Activated CD4-positive, alpha-beta memory T cell treated with anti-CD3 and anti-CD28 coated beads, Interleukin-2, amount 10 ng/mL, durations not matched to agents 7 days and 5 days (primary cell): ENCODE results near the gene NENF. TPM values are rescaled to one million over a fixed set of nuclear protein-coding genes. Genes with fewer than 3 reads are reported as not detected.

Source experiments
- CTCF ChIA-PET: fragments of 350-600 bp; sonication (Branson Sonifier 250); formaldehyde crosslinking; loops from one replicate; lab custom pipeline; 2021; ENCODE audit warnings: antibody characterized with exemption, inconsistent platforms; lab: Charles Lee
- POLR2A ChIA-PET: fragments of 350-600 bp; sonication (Branson Sonifier 250); formaldehyde crosslinking; loops from one replicate; lab custom pipeline; 2021; ENCODE audit warnings: antibody characterized with exemption; lab: Charles Lee
- DNase-seq: peaks from one replicate; pipeline ENCODE4 v3.0.0-alpha.2; 2020
- H3K27ac Mint-ChIP-seq: one replicate; pipeline ENCODE4 v1.8.0; 2021; ENCODE audit warnings: mild to moderate bottlenecking, mixed read lengths
- H3K27me3 Mint-ChIP-seq: one replicate; pipeline ENCODE4 v1.8.0; 2021; ENCODE audit warnings: mixed read lengths
- H3K36me3 Mint-ChIP-seq: one replicate; pipeline ENCODE4 v1.8.0; 2021; ENCODE audit warnings: low read depth, mixed read lengths
- H3K4me1 Mint-ChIP-seq: one replicate; pipeline ENCODE4 v1.8.0; 2021; ENCODE audit warnings: mixed read lengths
- H3K4me3 Mint-ChIP-seq: one replicate; pipeline ENCODE4 v1.8.0; 2021; ENCODE audit warnings: mild to moderate bottlenecking, mixed read lengths
- H3K9me3 Mint-ChIP-seq: one replicate; pipeline ENCODE4 v1.8.0; 2021; ENCODE audit warnings: mixed read lengths
- total RNA-seq, 2 experiments: library from RNA; stranded (reverse); gene quantifications; one replicate each; pipeline ENCODE4 v1.2.3, GENCODE V29; 2021

NENF gene
- total RNA-seq, 2 experiments from 2014 or later, result 25.6 to 28.5 TPM

DNA sequence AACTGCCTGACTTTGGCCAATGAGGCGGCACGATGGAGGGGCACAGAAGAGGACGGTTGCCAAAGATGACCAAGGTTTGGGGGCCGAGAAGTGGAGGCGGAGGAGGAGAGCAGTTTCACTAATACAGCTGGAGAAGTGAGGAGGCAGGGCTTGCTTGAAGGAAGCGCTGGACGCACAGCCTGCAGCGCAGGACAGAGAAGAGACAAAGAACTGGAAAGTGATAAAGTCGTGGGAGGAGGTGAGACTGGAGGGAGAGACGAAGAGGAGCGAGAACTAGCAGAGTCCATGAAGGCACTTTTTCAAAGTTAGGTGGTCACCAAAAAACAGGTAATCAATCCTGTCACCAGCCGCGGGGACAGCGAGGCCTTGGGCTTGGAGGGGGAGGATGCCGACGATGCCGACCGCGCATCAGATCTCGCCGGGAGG lies 18.8 kb upstream of the NENF start:
- peaks cover 26% of the 10 kb centered on the region for H3K4me1 Mint-ChIP-seq
- H3K27me3 Mint-ChIP-seq, result no peaks in the 10 kb centered on the region
- CTCF ChIA-PET, result interaction anchor here (1.1 to 1.9 kb wide), 4 partner anchors 12 to 378 kb away, joined by 3 to 11 read pairs (median 4); partner anchors contain the start of genes DTL and INTS7
- peak overlapping the region; percentile 83 for H3K27ac Mint-ChIP-seq
- no peak for DNase-seq
- peaks cover 33% of the 10 kb centered on the region for H3K36me3 Mint-ChIP-seq
- peak overlapping the region; percentile 98 for H3K4me3 Mint-ChIP-seq
- POLR2A ChIA-PET, result interaction anchor here (1.0 kb wide), 1 partner anchor 17 kb away, joined by 3 read pairs; no protein-coding TSS in a partner anchor
- H3K9me3 Mint-ChIP-seq, result no peaks in the 10 kb centered on the region

DNA sequence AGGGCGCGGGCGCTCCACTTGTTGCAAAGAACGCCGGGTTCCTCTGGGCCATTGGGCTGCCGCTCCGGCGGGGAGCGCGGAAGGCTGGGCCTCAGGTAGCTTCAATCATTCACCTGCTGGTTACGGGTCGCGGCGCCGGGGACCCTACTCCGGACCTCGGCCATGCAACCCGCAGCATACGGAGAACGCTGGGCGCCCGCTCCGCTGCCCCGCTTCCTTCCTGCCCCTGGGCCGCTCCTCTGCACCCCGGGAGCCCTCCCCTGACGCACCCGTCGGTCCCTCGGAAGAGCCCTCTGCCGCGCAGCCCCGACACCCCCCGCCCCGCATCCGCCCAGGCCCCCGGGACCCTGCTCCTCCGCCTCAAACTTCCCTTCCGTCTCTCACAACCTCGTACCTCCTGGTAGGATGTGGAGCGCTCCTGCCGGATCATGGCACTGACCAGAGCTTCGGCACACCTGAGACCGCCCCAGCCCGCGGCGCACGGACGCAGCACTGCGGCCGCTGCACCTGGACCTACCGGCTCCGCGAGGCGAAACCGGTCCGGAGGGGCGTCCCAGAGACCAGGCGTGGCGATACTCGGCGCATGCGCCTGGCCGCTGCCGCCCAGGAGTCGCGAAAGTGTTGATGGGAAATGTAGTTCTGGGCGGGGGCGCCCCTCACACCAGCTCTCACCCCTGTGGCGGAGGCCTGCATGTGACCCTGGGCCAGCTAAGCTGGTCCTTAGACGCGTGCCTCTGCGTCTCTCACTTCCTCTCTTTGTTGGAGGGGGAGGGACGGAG lies 18.2 kb upstream of the NENF start, which contains the start of gene PACC1:
PACC1 (minus strand) TSS at position 559 of the 779 bp plus-strand sequence; CDS start at position 430, 129 bp downstream.
- H3K4me3 Mint-ChIP-seq, result peak within 1 kb of the TSS; percentile 98
- POLR2A ChIA-PET, result interaction anchor here (0.5 to 1.7 kb wide), 5 partner anchors 14 to 379 kb away, joined by 3 to 9 read pairs (median 4); partner anchors contain the start of genes DTL, INTS7 and NENF
- H3K9me3 Mint-ChIP-seq, result no peaks in the 10 kb centered on the region

DNA sequence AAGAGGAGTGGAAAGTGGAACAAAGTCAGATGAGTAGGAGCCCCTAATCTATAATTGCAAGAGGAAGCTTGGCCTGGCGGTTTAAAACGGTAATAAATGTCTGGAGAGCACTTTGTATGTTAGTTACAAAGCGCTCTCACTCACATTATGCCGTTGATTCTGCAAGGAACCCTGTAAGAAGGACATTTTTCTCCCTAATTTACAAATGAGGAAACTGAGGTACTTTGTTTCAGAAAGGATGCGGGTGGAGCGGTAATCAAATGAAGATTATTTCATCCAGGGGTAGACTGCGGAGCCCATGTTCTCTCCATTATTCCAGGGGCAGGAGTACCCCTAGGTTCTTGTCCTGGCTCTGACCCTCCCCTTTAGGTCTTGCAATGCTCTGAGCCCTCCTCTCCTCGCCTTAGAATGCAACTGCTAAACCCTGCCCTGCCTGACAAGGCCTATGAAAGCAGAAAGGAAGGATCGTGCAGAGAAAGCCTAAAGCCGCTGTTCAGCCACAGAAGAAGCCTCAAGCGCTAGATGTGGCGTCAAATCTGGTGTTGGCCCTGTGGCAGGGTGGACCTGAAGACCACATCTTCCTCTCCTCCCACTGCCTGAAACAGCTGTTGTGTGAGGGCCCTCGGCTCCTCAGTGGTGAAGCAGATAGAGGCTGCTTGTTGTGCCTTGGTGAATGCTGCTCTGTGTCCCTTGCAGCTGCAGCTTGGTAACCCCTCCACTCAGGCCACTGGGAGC lies 17.4 kb upstream of the NENF start:
- H3K4me3 Mint-ChIP-seq, result peak overlapping the region; percentile 98
- H3K4me1 Mint-ChIP-seq, result peaks cover 26% of the 10 kb centered on the region
- H3K36me3 Mint-ChIP-seq, result peaks cover 20% of the 10 kb centered on the region
- no peaks in the 10 kb centered on the region for H3K27me3 Mint-ChIP-seq
- peak overlapping the region; percentile 83 for H3K27ac Mint-ChIP-seq
- no peaks in the 10 kb centered on the region for H3K9me3 Mint-ChIP-seq
- POLR2A ChIA-PET, result interaction anchor here (0.5 to 1.7 kb wide), 5 partner anchors 13 to 379 kb away, joined by 3 to 9 read pairs (median 4); partner anchors contain the start of genes DTL, INTS7 and NENF
- DNase-seq, result no peak
- CTCF ChIA-PET, result interaction anchor here (0.9 to 1.9 kb wide), 6 partner anchors 10 to 381 kb away, joined by 3 to 11 read pairs (median 3); no protein-coding TSS in a partner anchor

More for the DNA sequence above, 18.2 kb upstream of the NENF start, which contains the start of gene PACC1:
- CTCF ChIA-PET, result interaction anchor here (0.9 to 1.9 kb wide), 8 partner anchors 10 to 380 kb away, joined by 3 to 11 read pairs (median 3); partner anchors contain the start of genes DTL and INTS7
- peaks cover 26% of the 10 kb centered on the region for H3K4me1 Mint-ChIP-seq
- peak; percentile 91 for DNase-seq
- H3K36me3 Mint-ChIP-seq, result peaks cover 27% of the 10 kb centered on the region
- H3K27me3 Mint-ChIP-seq, result no peaks in the 10 kb centered on the region
- peak within 1 kb of the TSS; percentile 83 for H3K27ac Mint-ChIP-seq

DNA sequence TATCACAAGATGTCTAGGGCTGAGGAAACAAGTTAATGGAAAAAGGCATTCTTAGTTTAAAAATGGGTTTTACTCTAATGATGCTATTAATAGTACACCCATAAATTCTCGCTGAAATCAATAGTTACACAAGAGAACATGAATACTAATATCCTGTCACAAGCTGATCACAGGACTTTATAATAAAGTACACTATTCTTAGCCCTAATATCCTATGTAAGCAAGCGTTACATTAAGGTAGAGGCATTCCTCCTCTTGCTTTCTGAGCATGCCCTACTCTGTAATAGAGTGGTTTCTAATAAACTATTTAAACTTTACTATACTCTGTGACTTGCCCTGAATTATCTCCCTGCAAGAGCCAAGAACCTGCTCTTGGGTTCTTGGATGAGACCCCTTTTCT lies 11.6 kb upstream of the NENF start:
- Mint-ChIP-seq H3K36me3 (no peaks in the 10 kb centered on the region), H3K9me3 (no peaks in the 10 kb centered on the region), H3K27me3 (peaks cover 24% of the 10 kb centered on the region), H3K27ac (no peak overlapping the region), H3K4me1 (no peaks in the 10 kb centered on the region), H3K4me3 (no peak overlapping the region)
- POLR2A ChIA-PET, result no interaction called here
- CTCF ChIA-PET, result no interaction called here
- DNase-seq, result no peak

DNA sequence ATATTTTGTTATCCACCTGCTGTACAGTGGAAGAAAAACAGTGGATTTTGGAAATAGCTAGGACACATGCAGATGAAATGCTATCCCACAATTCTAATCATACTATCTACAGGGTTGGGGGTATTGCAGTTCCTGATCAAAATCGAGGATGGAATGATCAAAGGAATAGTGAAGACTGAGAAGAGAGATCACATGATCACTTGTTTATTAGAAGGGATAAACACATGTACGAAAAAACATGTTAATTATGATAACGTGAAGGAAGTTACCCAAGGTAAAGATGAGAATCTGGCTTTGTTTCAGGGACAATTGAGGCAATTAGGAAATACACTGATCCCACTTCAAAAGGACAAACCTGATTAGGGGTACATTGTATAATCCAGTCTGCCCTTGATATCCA lies 8.8 kb upstream of the NENF start:
- H3K4me1 Mint-ChIP-seq, result no peaks in the 10 kb centered on the region
- no peaks in the 10 kb centered on the region for H3K36me3 Mint-ChIP-seq
- POLR2A ChIA-PET, result no interaction called here
- H3K27ac Mint-ChIP-seq, result no peak overlapping the region
- no peak for DNase-seq
- no peaks in the 10 kb centered on the region for H3K9me3 Mint-ChIP-seq
- no peak overlapping the region for H3K4me3 Mint-ChIP-seq
- peaks cover 28% of the 10 kb centered on the region for H3K27me3 Mint-ChIP-seq
- CTCF ChIA-PET, result no interaction called here

DNA sequence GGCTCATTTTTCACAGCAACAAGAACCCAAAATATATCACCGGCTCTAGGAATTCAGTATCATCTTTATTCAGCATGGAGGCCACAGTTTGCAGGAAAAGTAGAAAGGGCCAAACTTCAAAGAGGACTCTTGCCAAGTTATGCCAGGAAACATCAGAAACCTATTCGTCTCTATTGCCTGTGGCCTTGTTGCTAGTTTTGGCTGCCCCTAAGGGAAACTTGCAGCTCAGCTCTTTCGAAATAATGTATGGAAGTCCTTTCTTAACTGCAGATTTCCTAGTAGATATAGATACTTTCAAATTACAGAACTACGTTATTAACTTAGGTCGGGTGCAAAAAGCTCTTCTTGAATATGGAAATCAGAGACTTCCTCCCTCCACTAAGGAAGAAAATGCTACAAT lies 4.2 kb upstream of the NENF start:
- H3K27me3 Mint-ChIP-seq, result peaks cover 22% of the 10 kb centered on the region
- no peak overlapping the region for H3K27ac Mint-ChIP-seq
- peaks cover 16% of the 10 kb centered on the region for H3K4me1 Mint-ChIP-seq
- H3K9me3 Mint-ChIP-seq, result no peaks in the 10 kb centered on the region
- H3K4me3 Mint-ChIP-seq, result no peak overlapping the region
- no peaks in the 10 kb centered on the region for H3K36me3 Mint-ChIP-seq
- no peak for DNase-seq
- ChIA-PET CTCF (interaction anchor here (0.9 to 3.7 kb wide), 3 partner anchors 8 to 415 kb away, joined by 3 to 26 read pairs (median 4); no protein-coding TSS in a partner anchor), POLR2A (interaction anchor here (1.3 kb wide), 1 partner anchor 14 kb away, joined by 3 read pairs; the partner anchor contains the start of gene PACC1)

DNA sequence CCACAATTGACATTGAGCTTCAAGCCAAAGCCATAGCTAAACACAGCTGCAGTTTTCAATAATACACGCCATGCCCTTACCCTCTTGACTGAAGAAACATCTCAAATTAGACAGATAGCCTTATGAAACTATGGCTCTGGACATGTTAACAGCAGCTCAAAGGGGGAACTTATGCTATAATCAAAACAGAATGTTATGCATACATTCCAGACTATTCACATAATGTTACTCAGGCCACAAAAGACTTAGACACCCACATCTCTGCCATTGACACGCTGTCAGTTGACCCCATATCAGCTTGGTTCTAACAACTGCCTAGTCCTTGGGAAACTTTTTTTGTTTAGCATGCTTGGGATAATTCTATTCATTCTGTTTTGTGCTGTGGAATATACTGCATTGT lies 2.3 kb upstream of the NENF start:
- no peak overlapping the region for H3K4me3 Mint-ChIP-seq
- POLR2A ChIA-PET, result interaction anchor here (0.6 to 1.4 kb wide), 3 partner anchors 16 to 395 kb away, joined by 3 to 4 read pairs (median 3); partner anchors contain the start of genes DTL, INTS7 and PACC1
- H3K36me3 Mint-ChIP-seq, result no peaks in the 10 kb centered on the region
- DNase-seq, result no peak
- no peaks in the 10 kb centered on the region for H3K9me3 Mint-ChIP-seq
- CTCF ChIA-PET, result interaction anchor here (1.4 to 1.7 kb wide), 2 partner anchors 25 to 27 kb away, joined by 4 to 12 read pairs; no protein-coding TSS in a partner anchor
- peaks cover 23% of the 10 kb centered on the region for H3K4me1 Mint-ChIP-seq
- peaks cover 6% of the 10 kb centered on the region for H3K27me3 Mint-ChIP-seq
- H3K27ac Mint-ChIP-seq, result no peak overlapping the region

DNA sequence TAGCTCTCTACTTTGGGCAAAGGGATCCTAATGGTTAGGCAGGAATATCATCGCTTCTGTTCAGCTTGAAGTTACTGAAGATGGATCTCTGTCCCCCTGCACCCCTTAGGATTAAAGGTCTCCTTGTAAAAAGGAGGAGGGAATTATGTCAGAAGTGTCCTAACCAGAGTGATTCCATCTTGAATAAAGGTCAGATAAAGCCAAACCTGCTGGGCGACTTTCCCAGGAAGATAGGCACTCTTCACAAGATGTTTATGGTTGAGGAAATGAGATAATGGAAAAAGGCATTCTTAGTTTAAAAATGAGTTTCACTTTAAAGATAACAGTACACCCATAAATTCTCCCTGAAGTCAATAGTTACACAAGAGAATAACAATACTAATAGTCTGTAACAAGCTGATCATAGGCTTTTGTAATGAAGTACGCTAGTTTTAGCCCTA lies 1.7 kb upstream of the NENF start:
- Mint-ChIP-seq H3K27me3 (peaks cover 6% of the 10 kb centered on the region), H3K27ac (no peak overlapping the region), H3K4me3 (no peak overlapping the region), H3K9me3 (no peaks in the 10 kb centered on the region), H3K36me3 (no peaks in the 10 kb centered on the region), H3K4me1 (peaks cover 23% of the 10 kb centered on the region)
- DNase-seq, result no peak
- ChIA-PET POLR2A (interaction anchor here (0.6 to 1.0 kb wide), 2 partner anchors 16 to 395 kb away, joined by 3 read pairs; partner anchors contain the start of genes DTL, INTS7 and PACC1), CTCF (interaction anchor here (1.4 to 1.7 kb wide), 2 partner anchors 25 to 27 kb away, joined by 4 to 12 read pairs; no protein-coding TSS in a partner anchor)

DNA sequence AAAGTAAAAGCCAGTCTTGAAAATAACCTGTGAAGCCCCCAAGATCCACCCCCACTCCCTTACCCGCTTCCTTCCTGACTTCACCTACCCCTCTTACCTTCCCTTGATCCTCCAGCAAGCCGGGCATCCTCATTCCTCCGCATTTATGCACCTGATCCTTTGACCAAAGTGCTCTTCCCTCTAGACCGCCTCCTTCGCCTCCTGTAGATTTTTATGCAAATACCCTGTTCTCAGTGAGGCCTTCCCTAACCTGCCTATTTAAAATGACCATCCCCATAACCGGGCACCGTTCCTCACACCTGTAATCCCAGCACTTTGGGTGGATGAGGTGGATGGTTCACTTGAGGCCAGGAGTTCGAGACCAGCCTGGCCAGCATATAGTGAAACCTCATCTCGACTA lies 1.1 kb upstream of the NENF start:
- Mint-ChIP-seq H3K4me1 (peaks cover 23% of the 10 kb centered on the region), H3K36me3 (no peaks in the 10 kb centered on the region), H3K4me3 (no peak overlapping the region), H3K9me3 (no peaks in the 10 kb centered on the region), H3K27me3 (peaks cover 6% of the 10 kb centered on the region), H3K27ac (no peak overlapping the region)
- CTCF ChIA-PET, result interaction anchor here (0.9 to 1.4 kb wide), 3 partner anchors 24 to 396 kb away, joined by 3 to 11 read pairs (median 5); partner anchors contain the start of genes DTL and INTS7
- DNase-seq, result no peak
- POLR2A ChIA-PET, result interaction anchor here (1.2 to 2.2 kb wide), 3 partner anchors 17 to 142 kb away, joined by 3 to 13 read pairs (median 9); partner anchors contain the start of gene PACC1

DNA sequence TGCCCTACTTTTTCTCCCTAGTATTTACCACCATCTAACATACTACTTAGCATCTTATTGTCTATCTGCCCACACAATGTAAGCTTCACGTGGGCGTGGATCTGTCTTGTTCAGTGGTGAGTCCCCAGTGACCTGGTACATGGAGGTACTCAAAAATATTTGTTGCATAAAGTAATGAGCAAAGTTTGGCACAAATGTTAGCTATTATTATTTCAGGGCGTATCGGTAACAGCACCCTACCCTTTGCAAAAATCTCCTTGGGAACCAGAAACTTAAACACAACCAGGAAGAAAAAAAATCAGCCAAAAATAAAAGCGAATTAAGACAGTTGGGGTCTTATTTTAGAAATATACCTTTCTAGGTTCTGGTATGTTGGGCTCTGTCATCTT lies 454 bp upstream of the NENF start:
- Mint-ChIP-seq H3K27ac (no peak overlapping the region), H3K9me3 (no peaks in the 10 kb centered on the region), H3K4me3 (peak overlapping the region; percentile 68), H3K27me3 (peaks cover 6% of the 10 kb centered on the region), H3K36me3 (no peaks in the 10 kb centered on the region), H3K4me1 (peaks cover 23% of the 10 kb centered on the region)
- POLR2A ChIA-PET, result interaction anchor here (1.2 to 2.2 kb wide), 3 partner anchors 17 to 142 kb away, joined by 3 to 13 read pairs (median 9); partner anchors contain the start of gene PACC1
- CTCF ChIA-PET, result interaction anchor here (0.7 to 1.4 kb wide), 4 partner anchors 23 to 752 kb away, joined by 3 to 11 read pairs (median 4); partner anchors contain the start of genes DTL and INTS7
- DNase-seq, result no peak

DNA sequence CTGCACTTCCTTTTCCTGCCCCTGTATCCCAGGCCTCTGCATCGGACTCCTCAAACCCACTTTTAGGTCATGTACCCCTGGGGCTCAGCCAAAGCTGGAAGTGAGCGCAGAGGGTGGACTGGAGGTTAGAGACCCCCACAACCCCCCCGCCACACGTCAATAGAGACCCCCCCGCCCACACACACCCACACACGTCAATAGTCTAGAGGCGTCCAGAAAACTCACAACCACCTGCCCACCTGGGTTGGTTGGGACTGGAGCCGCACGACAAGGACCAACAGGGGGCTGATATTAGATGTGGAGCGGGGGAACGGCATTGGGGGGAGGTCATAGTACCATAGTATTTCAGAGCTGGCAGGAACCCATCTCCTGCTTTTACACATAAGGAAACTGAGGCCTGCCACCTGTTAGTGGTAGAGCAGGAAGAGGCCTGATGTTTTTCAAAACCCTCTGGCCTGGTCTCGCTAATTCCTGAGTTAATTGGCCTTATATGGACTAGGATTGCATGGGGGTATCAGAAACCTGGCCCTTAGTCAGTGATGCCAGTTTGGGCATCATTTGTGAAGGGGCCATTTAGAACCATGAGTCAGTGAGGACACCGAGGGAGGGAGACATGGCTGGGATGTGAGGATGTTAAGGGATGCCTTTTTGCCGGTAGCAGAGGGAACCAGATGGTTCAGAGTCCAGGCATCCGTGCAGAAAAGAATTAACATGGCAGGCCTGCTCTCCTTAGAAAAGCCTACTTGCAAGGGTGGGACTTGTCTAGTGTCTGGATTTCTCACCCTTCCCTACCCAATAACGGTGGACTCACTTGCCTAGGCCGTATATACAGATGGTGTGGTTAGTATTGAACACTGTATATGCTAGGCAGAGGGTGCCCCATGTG lies 1.1 kb downstream of the NENF start:
- CTCF ChIA-PET, result interaction anchor here (1.2 to 1.3 kb wide), 2 partner anchors 22 to 24 kb away, joined by 3 to 5 read pairs; no protein-coding TSS in a partner anchor
- H3K27ac Mint-ChIP-seq, result no peak overlapping the region
- no peaks in the 10 kb centered on the region for H3K36me3 Mint-ChIP-seq
- peaks cover 2% of the 10 kb centered on the region for H3K27me3 Mint-ChIP-seq
- H3K4me3 Mint-ChIP-seq, result peak overlapping the region; percentile 74
- H3K4me1 Mint-ChIP-seq, result peaks cover 23% of the 10 kb centered on the region
- no peaks in the 10 kb centered on the region for H3K9me3 Mint-ChIP-seq
- POLR2A ChIA-PET, result interaction anchor here (0.7 to 2.2 kb wide), 5 partner anchors 19 to 758 kb away, joined by 3 to 13 read pairs (median 5); partner anchors contain the start of genes DTL, INTS7, NEK2 and PACC1
- DNase-seq, result no peak
